ENCODE results near the gene SEMA5A.
"Not testable (repeated sequence)": the region's sequence is repeated elsewhere in the genome, so short reads cannot be mapped to it uniquely, and the experiment has no call there.

Gene SEMA5A

GRCh38 chr5:9361835-9362234 is 184.0 kb downstream of the SEMA5A start:
- peak; percentile 32 for DNase-seq (ENCODE audit: low spot score)

GRCh38 chr5:9358961-9359685 is 186.8 kb downstream of the SEMA5A start:
- no peak for DNase-seq (ENCODE audit: low spot score)

GRCh38 chr5:9356351-9356825 is 189.5 kb downstream of the SEMA5A start:
- DNase-seq (ENCODE audit: low spot score): no peak

GRCh38 chr5:9354336-9355081 is 191.4 kb downstream of the SEMA5A start:
- DNase-seq (ENCODE audit: low spot score): no peak

GRCh38 chr5:9353048-9353447 is 192.8 kb downstream of the SEMA5A start:
- DNase-seq (ENCODE audit: low spot score): not testable (repeated sequence)

GRCh38 chr5:9351546-9351945 is 194.3 kb downstream of the SEMA5A start:
- DNase-seq (ENCODE audit: low spot score): no peak

GRCh38 chr5:9350301-9350797 is 195.5 kb downstream of the SEMA5A start:
- no peak for DNase-seq (ENCODE audit: low spot score)

GRCh38 chr5:9348401-9348996 is 197.4 kb downstream of the SEMA5A start:
- DNase-seq (ENCODE audit: low spot score): no peak

GRCh38 chr5:9347541-9348295 is 198.2 kb downstream of the SEMA5A start:
- DNase-seq (ENCODE audit: low spot score): no peak

- no peak for DNase-seq (ENCODE audit: low spot score)
These were observed 198.8 kb downstream of the SEMA5A start for GRCh38 chr5:9347032-9347431.

GRCh38 chr5:9344751-9345240 is 201.1 kb downstream of the SEMA5A start:
- no peak for DNase-seq (ENCODE audit: low spot score)

GRCh38 chr5:9343146-9343850 is 202.6 kb downstream of the SEMA5A start:
- no peak for DNase-seq (ENCODE audit: low spot score)

GRCh38 chr5:9342161-9342787 is 203.6 kb downstream of the SEMA5A start:
- DNase-seq (ENCODE audit: low spot score): no peak

- no peak for DNase-seq (ENCODE audit: low spot score)
These were observed 205.8 kb downstream of the SEMA5A start for GRCh38 chr5:9340085-9340484.

GRCh38 chr5:9339206-9339818 is 206.6 kb downstream of the SEMA5A start:
- DNase-seq (ENCODE audit: low spot score): peak; percentile 3

- no peak for DNase-seq (ENCODE audit: low spot score)
These were observed 207.1 kb downstream of the SEMA5A start for GRCh38 chr5:9338796-9339195.

GRCh38 chr5:9337928-9338595 is 207.8 kb downstream of the SEMA5A start:
- DNase-seq (ENCODE audit: low spot score): no peak

GRCh38 chr5:9335754-9336495 is 209.9 kb downstream of the SEMA5A start:
- DNase-seq (ENCODE audit: low spot score): no peak

GRCh38 chr5:9335269-9335668 is 210.6 kb downstream of the SEMA5A start:
- no peak for DNase-seq (ENCODE audit: low spot score)
